H1 (cell line): ENCODE measurements around the gene GRIFIN. TPM values are rescaled to one million over a fixed set of nuclear protein-coding genes. Genes with fewer than 3 reads are reported as not detected.

Source experiments
- CTCF ChIA-PET: fragments of 300-600 bp; sonication (Branson Sonifier 250); formaldehyde crosslinking; loops from one replicate; lab custom pipeline; 2021; ENCODE audit not compliant: partially characterized antibody; lab: Charles Lee
- POLR2A ChIA-PET: fragments of 300-600 bp; sonication (Branson Sonifier 250); formaldehyde crosslinking; loops from one replicate; lab custom pipeline; 2021; ENCODE audit warnings: inconsistent platforms; ENCODE audit not compliant: partially characterized antibody; lab: Charles Lee
- DNase-seq, 2 experiments: peaks; one replicate each; pipeline versions ENCODE4 v3.0.0 to v3.0.0-alpha.2; 2010 to 2022; ENCODE audit warnings: low spot score in 2 of 2, low read depth in 1 of 2, mixed read lengths in 1 of 2
- FAIRE-seq: peaks from 2 replicates; lab custom pipeline; 2011; peaks lifted over from hg19 to GRCh38; lab: Jason Lieb, UNC
- H2AFZ ChIP-seq: 2 replicates; pipeline ENCODE4 v1.8.1; 2012; ENCODE audit warnings: low read length, inconsistent platforms
- H2AK5ac ChIP-seq: 2 replicates; pipeline ENCODE4 v1.6.1; 2013; ENCODE audit warnings: low read depth, low read length
- H2BK120ac ChIP-seq: replicated peaks from 2 replicates; pipeline ENCODE3; 2013; ENCODE audit warnings: low read depth, low read length, inconsistent platforms
- H2BK12ac ChIP-seq: 2 replicates; pipeline ENCODE4 v1.6.1; 2013; ENCODE audit warnings: low read depth, low read length
- H2BK15ac ChIP-seq: 2 replicates; pipeline ENCODE4 v1.6.1; 2013; ENCODE audit warnings: low read length
- H2BK20ac ChIP-seq: 2 replicates; pipeline ENCODE4 v1.6.1; 2013; ENCODE audit warnings: low read length
- H2BK5ac ChIP-seq: 2 replicates; pipeline ENCODE4 v1.6.1; 2013; ENCODE audit warnings: low read depth, low read length
- H3K14ac ChIP-seq: 2 replicates; pipeline ENCODE4 v1.6.1; 2013; ENCODE audit warnings: inconsistent platforms; ENCODE audit not compliant: insufficient read length
- H3K18ac ChIP-seq: 2 replicates; pipeline ENCODE4 v1.6.1; 2013; ENCODE audit warnings: low read length; ENCODE audit errors: extremely low read depth
- H3K23ac ChIP-seq: 2 replicates; pipeline ENCODE4 v1.6.1; 2013; ENCODE audit warnings: inconsistent platforms; ENCODE audit not compliant: insufficient read length
- H3K23me2 ChIP-seq: 2 replicates; pipeline ENCODE4 v1.6.1; 2013; ENCODE audit warnings: low read depth, low read length
- H3K27ac ChIP-seq: 2 replicates; pipeline ENCODE4 v1.6.1; 2011; ENCODE audit warnings: low read depth, low read length, inconsistent platforms
- H3K27me3 ChIP-seq, 4 experiments: replicated peaks in 1 of 4; 1 replicate in 1 of 4; 2 replicates in 3 of 4; pipeline versions ENCODE4 v1.6.1 to v1.8.1; 2011 to 2013; ENCODE audit warnings: low read length in 3 of 4, mild to moderate bottlenecking in 3 of 4, inconsistent platforms in 2 of 4, mixed read lengths in 2 of 4, moderate library complexity in 1 of 4; ENCODE audit not compliant: control insufficient read depth in 3 of 4, insufficient read depth in 3 of 4; ENCODE audit errors: extremely low read depth in 1 of 4
- H3K36me3 ChIP-seq, 4 experiments: 2 replicates each; pipeline versions ENCODE4 v1.6.1 to v1.8.1; 2011 to 2013; ENCODE audit warnings: mild to moderate bottlenecking in 4 of 4, low read length in 3 of 4, moderate library complexity in 2 of 4, control low read depth in 1 of 4, inconsistent platforms in 1 of 4; ENCODE audit not compliant: insufficient read depth in 4 of 4, control insufficient read depth in 2 of 4
- H3K4ac ChIP-seq: replicated peaks from 2 replicates; pipeline ENCODE3; 2013; ENCODE audit warnings: low read length, low read depth, mixed read lengths, inconsistent platforms; ENCODE audit not compliant: insufficient read length
- H3K4me1 ChIP-seq, 4 experiments: replicated peaks in 1 of 4; 1 replicate in 1 of 4; 2 replicates in 3 of 4; pipeline versions ENCODE4 v1.6.1 to v1.8.1; 2011 to 2013; ENCODE audit warnings: low read length in 3 of 4, inconsistent platforms in 2 of 4, mixed read lengths in 1 of 4; ENCODE audit not compliant: insufficient read depth in 4 of 4, control insufficient read depth in 3 of 4
- H3K4me2 ChIP-seq, 2 experiments: 2 replicates each; pipeline versions ENCODE4 v1.6.1 to v1.8.1; 2011 to 2013; ENCODE audit warnings: low read depth in 2 of 2, low read length in 2 of 2, control low read depth in 1 of 2, inconsistent platforms in 1 of 2, mild to moderate bottlenecking in 1 of 2; ENCODE audit not compliant: insufficient read depth in 1 of 2
- H3K4me3 ChIP-seq, 4 experiments: fragments of 200-600, 300-600 bp in 1 of 4; sonication (generic), shearing (Covaris generic), sonication (Bioruptor Twin) in 1 of 4; 2 replicates each; pipeline versions ENCODE4 v1.5.1 to v1.8.1; 2011 to 2016; ENCODE audit warnings: low read length in 4 of 4, low read depth in 3 of 4, control low read depth in 2 of 4, inconsistent platforms in 2 of 4, mild to moderate bottlenecking in 2 of 4, mixed read lengths in 1 of 4, moderate library complexity in 1 of 4; ENCODE audit not compliant: insufficient read depth in 2 of 4; ENCODE audit errors: extremely low read depth in 1 of 4
- H3K56ac ChIP-seq: replicated peaks from 2 replicates; pipeline ENCODE3; 2013; ENCODE audit warnings: low read depth, mild to moderate bottlenecking, mixed read lengths, low read length, inconsistent platforms; ENCODE audit not compliant: insufficient read length
- H3K79me1 ChIP-seq: 2 replicates; pipeline ENCODE4 v1.6.1; 2013; ENCODE audit warnings: low read depth, low read length, control low read depth
- H3K79me2 ChIP-seq, 2 experiments: 2 replicates each; pipeline versions ENCODE4 v1.6.1 to v1.8.1; 2012 to 2013; ENCODE audit warnings: low read length in 2 of 2, mild to moderate bottlenecking in 2 of 2, inconsistent platforms in 1 of 2; ENCODE audit not compliant: insufficient read depth in 2 of 2, control insufficient read depth in 1 of 2
- H3K9ac ChIP-seq, 4 experiments: replicated peaks in 1 of 4; 1 replicate in 1 of 4; 2 replicates in 3 of 4; pipeline versions ENCODE4 v1.6.1 to v1.8.1; 2011 to 2013; ENCODE audit warnings: low read depth in 3 of 4, low read length in 3 of 4, control low read depth in 2 of 4, mild to moderate bottlenecking in 2 of 4, moderate library complexity in 2 of 4, inconsistent platforms in 1 of 4; ENCODE audit errors: extremely low read depth in 1 of 4
- H3K9me3 ChIP-seq, 2 experiments: 2 replicates each; pipeline versions ENCODE4 v1.6.1 to v1.8.1; 2012 to 2013; ENCODE audit warnings: mild to moderate bottlenecking in 2 of 2, moderate library complexity in 2 of 2, control low read depth in 1 of 2, inconsistent platforms in 1 of 2, low read depth in 1 of 2, low read length in 1 of 2, mixed read lengths in 1 of 2; ENCODE audit not compliant: insufficient read depth in 2 of 2
- H4K20me1 ChIP-seq, 2 experiments: replicated peaks in 1 of 2; 2 replicates each; pipeline versions ENCODE3 to v1.8.1; 2011 to 2013; ENCODE audit warnings: inconsistent platforms in 2 of 2, low read length in 2 of 2, mild to moderate bottlenecking in 1 of 2; ENCODE audit not compliant: insufficient read depth in 2 of 2, control insufficient read depth in 1 of 2
- H4K5ac ChIP-seq: 2 replicates; pipeline ENCODE4 v1.6.1; 2013; ENCODE audit warnings: low read length, low read depth, mixed read lengths, inconsistent platforms; ENCODE audit not compliant: insufficient read length
- H4K8ac ChIP-seq: 2 replicates; pipeline ENCODE4 v1.8.0; 2013; ENCODE audit warnings: mild to moderate bottlenecking, moderate library complexity, low read length, inconsistent platforms; ENCODE audit not compliant: insufficient read depth; ENCODE audit errors: extremely low read depth
- H4K91ac ChIP-seq: replicated peaks from 2 replicates; pipeline ENCODE3; 2013; ENCODE audit warnings: low read length, mixed read lengths, inconsistent platforms; ENCODE audit not compliant: insufficient read length
- BRCA1 ChIP-seq: IDR thresholded peaks from 2 replicates; pipeline ENCODE4 v1.6.1; 2012; ENCODE audit warnings: low read depth, low read length, improper control_type of control experiment
- CBX8 ChIP-seq: fragments of 300-800, 300-1000 bp; sonication (generic); IDR thresholded peaks from 2 replicates; pipeline ENCODE4 v1.7.1; 2016; ENCODE audit warnings: low read depth, low read length, borderline replicate concordance
- CHD1 ChIP-seq: IDR thresholded peaks from 2 replicates; pipeline ENCODE4 v1.6.1; 2012; ENCODE audit warnings: low read depth, low read length, improper control_type of control experiment
- CTBP2 ChIP-seq: IDR thresholded peaks from 2 replicates; pipeline ENCODE4 v1.7.0; 2011; ENCODE audit warnings: borderline replicate concordance, mild to moderate bottlenecking, moderate library complexity, mixed read lengths, low read length; ENCODE audit not compliant: insufficient read depth, insufficient read length
- E2F6 ChIP-seq: IDR thresholded peaks from 2 replicates; pipeline ENCODE4 v1.6.1; 2012; ENCODE audit warnings: inconsistent platforms
- EGR1 ChIP-seq: IDR thresholded peaks from 2 replicates; pipeline ENCODE4 v1.6.1; 2011; ENCODE audit warnings: low read depth, low read length, borderline replicate concordance
- EP300 ChIP-seq, 2 experiments: IDR thresholded peaks; 1 replicate in 1 of 2; 2 replicates in 1 of 2; pipeline ENCODE4 v1.6.1; 2011 to 2012; ENCODE audit warnings: low read depth in 2 of 2, low read length in 2 of 2, mild to moderate bottlenecking in 2 of 2, borderline replicate concordance in 1 of 2, inconsistent platforms in 1 of 2, moderate library complexity in 1 of 2
- HDAC2 ChIP-seq, 2 experiments: fragments of 300-600 bp in 1 of 2; sonication (generic) in 1 of 2; IDR thresholded peaks; 2 replicates each; pipeline ENCODE4 v1.6.1; 2011 to 2012; ENCODE audit warnings: low read depth in 2 of 2, low read length in 2 of 2, mild to moderate bottlenecking in 2 of 2, moderate library complexity in 2 of 2, borderline replicate concordance in 1 of 2, inconsistent platforms in 1 of 2
- JUN ChIP-seq: IDR thresholded peaks from 2 replicates; pipeline ENCODE4 v1.6.1; 2011; ENCODE audit warnings: low read depth, mild to moderate bottlenecking, improper control_type of control experiment, low read length
- KDM4A ChIP-seq: IDR thresholded peaks from one replicate; pipeline ENCODE4 v1.7.1; 2012; ENCODE audit warnings: low read depth, mild to moderate bottlenecking, moderate library complexity, low read length, inconsistent platforms; ENCODE audit not compliant: severe bottlenecking
- POLR2A ChIP-seq, 2 experiments: IDR thresholded peaks; 1 replicate in 1 of 2; 2 replicates in 1 of 2; pipeline ENCODE4 v1.6.1; 2011; ENCODE audit warnings: low read depth in 2 of 2, low read length in 2 of 2, mild to moderate bottlenecking in 2 of 2; ENCODE audit errors: control extremely low read depth in 1 of 2
- RXRA ChIP-seq: IDR thresholded peaks from 2 replicates; pipeline ENCODE4 v1.6.1; 2011; ENCODE audit warnings: low read depth, mild to moderate bottlenecking, low read length, moderate library complexity; ENCODE audit not compliant: insufficient read depth
- SP2 ChIP-seq: IDR thresholded peaks from 2 replicates; pipeline ENCODE4 v1.6.1; 2012; ENCODE audit warnings: mild to moderate bottlenecking, low read length, inconsistent platforms
- TCF12 ChIP-seq: IDR thresholded peaks from 2 replicates; pipeline ENCODE4 v1.6.1; 2011; ENCODE audit warnings: low read depth, mild to moderate bottlenecking, low read length
- WGBS, 2 experiments: shearing (Covaris generic) in 1 of 2; methylation state at CpG; one replicate each; pipeline versions ENCODE4 v1.1.6 to v1.1.7; 2013 to 2015; ENCODE audit warnings: low lambda C conversion rate in 2 of 2, mixed read lengths in 2 of 2, inconsistent platforms in 1 of 2, low coverage in 1 of 2, missing lambda C conversion rate in 1 of 2; ENCODE audit not compliant: insufficient replicate concordance in 2 of 2, insufficient coverage in 1 of 2, insufficient read length in 1 of 2; ENCODE audit errors: extremely low coverage in 1 of 2, missing lambda C conversion rate in 1 of 2; 5-methylcytosine and 5-hydroxymethylcytosine counted together
- polyA plus RNA-seq, 7 experiments: library from polyadenylated mRNA; depleted of rRNA in 3 of 7; stranded (reverse) in 5 of 7; unstranded in 2 of 7; fragments of >200 nt in 5 of 7; fragments of 200-250 nt in 2 of 7; gene quantifications; 1 replicate in 5 of 7; 2 replicates in 1 of 7; 4 replicates in 1 of 7; pipeline versions ENCODE4 v1.2.1 to v1.2.3, GENCODE V29; 2011 to 2013; ENCODE audit warnings: missing spikeins in 2 of 7, mixed read lengths in 2 of 7
- total RNA-seq: library from RNA; stranded (reverse); fragmentation: NEBNext Ultra II Directional; extraction: Animal tissue kit (Norgen Biotek cat#: 25700); gene quantifications from 2 replicates; pipeline ENCODE4 v1.2.1, GENCODE V29; 2021

GRIFIN gene
- total and polyA plus RNA-seq, 2 of the 8 experiments (the other 6 are each of a cell fraction or from before 2014, with no cell fraction given): not detected

GRCh38 chr7:2446676-2447075, 29.5 kb downstream of the GRIFIN start:
- no peak overlapping the region for H3K23ac ChIP-seq
- peak overlapping the region; percentile 35; the same call in 1 of the 2 replicates for H4K8ac ChIP-seq
- H3K23me2 ChIP-seq: no peaks in the 10 kb centered on the region; the same call in 1 of the 2 replicates
- no peak overlapping the region for H2BK20ac ChIP-seq
- DNase-seq (no peak), FAIRE-seq (no peak)
- peaks cover 0 to 3% (median 1%) of the 10 kb centered on the region in 4 experiments; a peak in 4 of 7 replicates for H3K4me1 ChIP-seq
- H4K5ac ChIP-seq: no peak overlapping the region
- no peak overlapping the region for H4K91ac ChIP-seq
- H4K20me1 ChIP-seq: peaks cover 0 to 1% of the 10 kb centered on the region in 2 experiments
- 0 out of 2 replicates have a peak overlapping the region, but pooled peaks have one; percentile 82 for H2AK5ac ChIP-seq
- no peak overlapping the region for H3K56ac ChIP-seq
- WGBS, 2 experiments: 90% methylated on average over 10 of the region's 10 CpGs; no CpG with 5 or more reads in 1 of the 2 experiments
- no peak overlapping the region for H2BK12ac ChIP-seq
- ChIA-PET POLR2A (no interaction called here), CTCF (no interaction called here)
- no peak overlapping the region for H2BK120ac ChIP-seq
- no peaks in the 10 kb centered on the region for H3K36me3 ChIP-seq
- H3K27ac ChIP-seq: no peak overlapping the region
- H2AFZ ChIP-seq: no peak overlapping the region
- H3K79me2 ChIP-seq: no peaks in the 10 kb centered on the region
- no peaks in the 10 kb centered on the region for H3K79me1 ChIP-seq
- H3K4ac ChIP-seq: no peak overlapping the region
- no peak overlapping the region for H2BK5ac ChIP-seq
- no peak overlapping the region for H3K9ac ChIP-seq
- no peak overlapping the region for H3K4me2 ChIP-seq
- H3K14ac ChIP-seq: no peak overlapping the region
- no peaks in the 10 kb centered on the region for H3K27me3 ChIP-seq
- H3K9me3 ChIP-seq: peaks cover 0 to 4% of the 10 kb centered on the region in 2 experiments; a peak in 1 of 4 replicates
- H2BK15ac ChIP-seq: no peak overlapping the region
- no peak overlapping the region for H3K18ac ChIP-seq
- H3K4me3 ChIP-seq: no peak overlapping the region
- TF ChIP-seq EGR1 (no peak), CHD1 (no peak), JUN (no peak), POLR2A (IDR thresholded peaks at IDR 0.05; ENCODE audit: control extremely low read depth in 1 of 2, low read depth in 2 of 2, low read length in 2 of 2) (no peak), TCF12 (no peak), HDAC2 (IDR thresholded peaks at IDR 0.05; ENCODE audit: borderline replicate concordance in 1 of 2, low read depth in 2 of 2, low read length in 2 of 2) (no peak), RXRA (no peak), KDM4A (no peak), EP300 (IDR thresholded peaks at IDR 0.05; ENCODE audit: borderline replicate concordance in 1 of 2, low read depth in 2 of 2, low read length in 2 of 2) (no peak), CTBP2 (no peak), E2F6 (no peak), CBX8 (no peak), BRCA1 (no peak), SP2 (no peak)
